ENCODE data around the gene MED12L.

The MED12L gene

DNA sequence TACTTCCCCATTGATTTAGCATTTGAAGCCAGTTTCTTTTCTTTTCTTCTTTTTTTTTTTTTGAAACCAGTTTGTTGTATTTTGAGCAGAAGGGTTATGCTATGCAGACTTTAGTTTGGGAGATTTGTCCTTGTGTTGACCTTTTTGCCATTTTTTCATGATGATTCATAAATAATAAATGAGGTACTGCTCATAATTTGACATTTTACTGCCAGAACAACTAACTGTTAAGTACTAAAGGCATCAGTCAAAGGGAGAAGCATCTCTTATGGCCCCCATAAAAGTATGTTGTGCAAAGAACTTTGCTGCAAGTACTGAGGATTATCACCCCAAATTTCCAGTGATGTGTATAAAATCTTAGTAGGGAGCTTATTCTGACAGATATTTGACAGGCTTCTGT lies 232.8 kb downstream of the MED12L start:
- H3K4me3 ChIP-seq (ENCODE audit: low read depth, low read length): no peak overlapping the region
- TF ChIP-seq, protein P1, sequence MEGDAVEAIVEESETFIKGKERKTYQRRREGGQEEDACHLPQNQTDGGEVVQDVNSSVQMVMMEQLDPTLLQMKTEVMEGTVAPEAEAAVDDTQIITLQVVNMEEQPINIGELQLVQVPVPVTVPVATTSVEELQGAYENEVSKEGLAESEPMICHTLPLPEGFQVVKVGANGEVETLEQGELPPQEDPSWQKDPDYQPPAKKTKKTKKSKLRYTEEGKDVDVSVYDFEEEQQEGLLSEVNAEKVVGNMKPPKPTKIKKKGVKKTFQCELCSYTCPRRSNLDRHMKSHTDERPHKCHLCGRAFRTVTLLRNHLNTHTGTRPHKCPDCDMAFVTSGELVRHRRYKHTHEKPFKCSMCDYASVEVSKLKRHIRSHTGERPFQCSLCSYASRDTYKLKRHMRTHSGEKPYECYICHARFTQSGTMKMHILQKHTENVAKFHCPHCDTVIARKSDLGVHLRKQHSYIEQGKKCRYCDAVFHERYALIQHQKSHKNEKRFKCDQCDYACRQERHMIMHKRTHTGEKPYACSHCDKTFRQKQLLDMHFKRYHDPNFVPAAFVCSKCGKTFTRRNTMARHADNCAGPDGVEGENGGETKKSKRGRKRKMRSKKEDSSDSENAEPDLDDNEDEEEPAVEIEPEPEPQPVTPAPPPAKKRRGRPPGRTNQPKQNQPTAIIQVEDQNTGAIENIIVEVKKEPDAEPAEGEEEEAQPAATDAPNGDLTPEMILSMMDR (IDR thresholded peaks at IDR 0.05; ENCODE audit: borderline replicate concordance, insufficient read depth, low read depth, low read length): no peak

DNA sequence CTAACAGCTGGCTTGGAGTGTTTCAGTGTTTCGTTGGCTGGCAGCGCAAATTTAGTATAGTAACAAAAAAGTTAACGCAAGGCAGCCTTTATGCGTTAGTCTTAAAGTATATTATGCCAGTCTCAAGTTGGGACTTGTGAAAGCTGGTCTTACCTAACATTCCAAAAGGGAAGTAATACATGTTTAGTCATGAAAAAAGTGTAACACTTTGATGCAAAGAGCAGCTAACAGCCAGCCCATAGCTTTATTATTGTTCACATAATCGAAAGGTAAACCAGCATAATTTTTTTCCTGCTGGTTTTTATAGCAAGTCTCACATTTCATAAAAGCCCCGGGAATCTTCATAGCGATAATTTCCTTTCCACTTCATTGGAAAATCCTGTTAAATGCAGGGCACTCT lies 233.5 kb downstream of the MED12L start:
- TF ChIP-seq, protein P1 (IDR thresholded peaks at IDR 0.05; ENCODE audit: borderline replicate concordance, insufficient read depth, low read depth, low read length): no peak
- no peak overlapping the region for H3K4me3 ChIP-seq (ENCODE audit: low read depth, low read length)

DNA sequence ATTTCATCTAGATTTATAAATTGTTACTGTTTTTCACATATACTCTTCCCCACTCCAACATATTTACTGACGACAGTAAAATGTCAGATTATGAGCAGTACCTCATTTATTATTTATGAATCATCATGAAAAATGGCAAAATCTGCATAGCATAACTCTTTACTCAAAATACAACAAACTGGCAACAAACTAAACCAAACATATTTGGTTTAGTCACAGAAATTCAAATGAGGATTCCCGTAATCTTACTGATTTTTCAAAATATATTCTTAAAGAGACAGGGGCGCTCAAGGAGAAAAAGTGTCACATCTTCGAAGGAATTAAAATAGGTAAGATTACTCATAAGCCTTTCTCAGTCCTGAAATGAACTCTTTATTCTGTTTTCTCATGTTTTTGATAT lies 234.2 kb downstream of the MED12L start:
- TF ChIP-seq, protein P1 (IDR thresholded peaks at IDR 0.05; ENCODE audit: borderline replicate concordance, insufficient read depth, low read depth, low read length): no peak
- H3K4me3 ChIP-seq (ENCODE audit: low read depth, low read length): no peak overlapping the region

DNA sequence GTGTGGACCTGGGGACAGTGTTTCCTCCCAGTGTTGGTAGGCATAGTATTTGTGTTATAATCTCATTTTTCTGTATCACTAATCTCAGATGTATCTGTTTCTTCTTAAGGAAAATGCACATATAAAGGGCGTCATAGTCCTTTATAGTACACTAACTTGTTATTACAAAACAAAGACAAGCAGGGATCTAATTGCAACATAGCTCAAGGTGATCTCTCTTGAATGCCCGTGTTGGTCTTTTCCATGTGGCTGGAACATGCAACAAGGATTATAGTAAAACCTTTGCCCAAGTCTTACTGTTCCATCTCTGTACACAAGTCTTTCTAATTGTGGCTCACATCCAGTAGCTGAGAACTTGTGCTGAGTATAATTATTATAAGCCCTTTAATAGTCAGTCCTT lies 234.7 kb downstream of the MED12L start:
- no peak overlapping the region for H3K4me3 ChIP-seq (ENCODE audit: low read depth, low read length)
- TF ChIP-seq, protein P1 (IDR thresholded peaks at IDR 0.05; ENCODE audit: borderline replicate concordance, insufficient read depth, low read depth, low read length): no peak

DNA sequence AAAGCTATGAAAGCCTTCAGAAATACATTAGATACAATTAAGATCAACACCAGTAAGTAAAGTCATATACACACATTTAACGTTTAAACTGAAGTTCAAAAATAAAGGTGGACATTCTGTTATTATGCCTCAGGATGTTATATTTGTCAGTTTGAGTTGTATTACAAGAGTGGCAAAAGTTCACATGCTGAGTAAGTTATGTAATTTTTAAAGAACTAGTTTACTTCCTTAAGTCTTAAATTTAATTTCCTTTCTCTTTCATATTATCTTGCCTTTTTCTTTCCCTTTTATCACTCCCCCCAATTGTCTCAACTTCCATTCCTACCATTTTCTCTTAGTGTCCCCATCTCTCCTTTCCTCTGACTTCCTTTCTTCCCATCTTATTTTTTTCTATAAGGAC lies 236.1 kb downstream of the MED12L start:
- no peak overlapping the region for H3K4me3 ChIP-seq (ENCODE audit: low read depth, low read length)
- TF ChIP-seq, protein P1 (IDR thresholded peaks at IDR 0.05; ENCODE audit: borderline replicate concordance, insufficient read depth, low read depth, low read length): no peak

DNA sequence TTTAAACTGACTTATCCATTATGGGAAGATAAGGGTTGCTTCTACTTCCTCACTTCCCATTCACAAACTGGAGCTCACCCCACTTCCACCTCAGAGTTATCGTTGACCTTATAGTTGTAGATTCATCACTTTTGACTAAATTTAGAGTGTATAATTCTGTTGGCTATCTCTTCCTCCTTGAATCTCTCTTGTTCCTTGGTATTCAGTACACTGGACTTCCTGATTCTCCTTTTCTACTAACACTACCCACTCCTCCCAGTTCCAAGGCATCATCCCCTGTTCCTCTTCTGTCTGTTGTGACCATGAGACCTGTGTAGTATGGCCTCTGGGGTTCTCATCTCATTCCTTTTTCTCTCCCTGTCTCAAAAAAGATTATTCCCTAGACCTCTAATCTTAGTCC lies 237.0 kb downstream of the MED12L start:
- TF ChIP-seq, protein P1 (IDR thresholded peaks at IDR 0.05; ENCODE audit: borderline replicate concordance, insufficient read depth, low read depth, low read length): no peak
- H3K4me3 ChIP-seq (ENCODE audit: low read depth, low read length): no peak overlapping the region

DNA sequence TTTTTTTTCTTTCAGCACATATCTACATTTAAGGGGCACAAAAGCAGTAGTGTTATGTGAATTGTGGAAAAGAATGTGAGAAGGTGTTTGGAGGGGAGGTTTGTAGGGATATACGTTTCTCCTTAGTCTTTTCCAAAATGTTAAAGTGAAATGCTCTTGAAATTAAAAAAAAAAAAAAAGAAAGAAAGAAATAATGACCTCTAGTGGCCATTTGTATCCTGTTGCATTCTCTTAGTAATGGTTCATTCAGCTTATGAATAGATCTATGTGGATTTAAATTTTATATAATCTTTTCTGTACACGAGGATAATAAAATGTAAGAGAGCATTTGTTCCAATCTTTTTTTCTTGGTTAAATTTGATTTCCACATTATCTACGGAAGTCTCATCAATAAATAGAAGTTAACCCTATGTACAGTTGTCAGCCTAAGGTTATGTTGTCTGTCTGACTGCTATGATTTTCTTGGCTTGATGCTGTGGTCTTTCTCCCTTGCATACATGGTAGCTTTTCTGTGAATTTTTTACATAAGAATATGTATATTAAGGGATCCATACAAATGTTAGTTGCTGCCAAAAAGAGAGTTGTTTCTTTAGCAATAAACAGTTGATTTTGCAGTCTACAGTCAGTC lies 242.2 kb downstream of the MED12L start:
- H3K4me3 ChIP-seq (ENCODE audit: low read depth, low read length): no peak overlapping the region
- TF ChIP-seq, protein P1 (IDR thresholded peaks at IDR 0.05; ENCODE audit: borderline replicate concordance, insufficient read depth, low read depth, low read length): 0 out of 2 replicates have a peak, but pooled peaks have one; percentile 20
